Bronchial epithelial cell (primary cell): ENCODE measurements around the gene CTNNA2. TPM values are rescaled to one million over a fixed set of nuclear protein-coding genes. Genes with fewer than 3 reads are reported as not detected.

Experiments used
- DNase-seq: peaks from one replicate; pipeline ENCODE4 v3.0.0-alpha.2; 2010; ENCODE audit warnings: low read depth
- FAIRE-seq: peaks from 2 replicates; lab custom pipeline; 2011; peaks lifted over from hg19 to GRCh38; lab: Jason Lieb, UNC
- H3K27me3 ChIP-seq: 2 replicates; pipeline ENCODE4 v1.5.1; 2011; ENCODE audit warnings: low read length; ENCODE audit not compliant: control insufficient read depth, insufficient read depth
- H3K36me3 ChIP-seq: 2 replicates; pipeline ENCODE4 v1.5.1; 2011; ENCODE audit warnings: low read length; ENCODE audit not compliant: control insufficient read depth, insufficient read depth
- H3K4me3 ChIP-seq: 2 replicates; pipeline ENCODE4 v1.5.1; 2011; ENCODE audit warnings: mild to moderate bottlenecking, low read depth, low read length, control low read depth
- CTCF ChIP-seq: IDR thresholded peaks from 2 replicates; pipeline ENCODE4 v1.5.1; 2011; ENCODE audit warnings: mild to moderate bottlenecking, moderate library complexity, low read length, control low read depth, inconsistent platforms; ENCODE audit not compliant: insufficient read depth, severe bottlenecking
- total RNA-seq: library from RNA; depleted of rRNA; stranded (reverse); fragments of >200 nt; gene quantifications from 2 replicates; pipeline ENCODE4 v1.2.1, GENCODE V29; 2014

The CTNNA2 gene
- total RNA-seq, 1 donor from 2014 or later: not detected

DNA sequence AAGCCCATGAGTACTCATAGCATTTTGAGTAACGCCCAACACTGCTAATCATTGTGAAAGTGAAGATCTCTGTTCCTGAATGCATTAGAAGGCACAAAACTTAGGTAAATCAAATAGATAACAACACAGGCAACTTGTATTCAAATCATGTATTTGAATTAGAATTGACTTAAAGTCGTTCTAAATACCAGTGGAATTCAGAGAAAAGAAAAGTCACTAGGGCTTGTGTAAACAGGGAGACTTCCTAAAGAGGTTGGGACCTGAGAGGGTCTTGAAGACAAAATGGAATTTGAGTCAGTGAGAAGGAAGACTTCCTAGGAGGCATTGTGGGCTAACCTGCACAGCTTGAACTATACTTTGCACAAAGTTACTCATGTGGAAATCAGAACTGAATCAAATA is 127.2 kb downstream of the CTNNA2 start:
- TF ChIP-seq CTCF: no peak
- H3K36me3 ChIP-seq: no peaks in the 10 kb centered on the region
- H3K27me3 ChIP-seq: no peaks in the 10 kb centered on the region
- no peak overlapping the region for H3K4me3 ChIP-seq
- FAIRE-seq: no peak
- DNase-seq: no peak

DNA sequence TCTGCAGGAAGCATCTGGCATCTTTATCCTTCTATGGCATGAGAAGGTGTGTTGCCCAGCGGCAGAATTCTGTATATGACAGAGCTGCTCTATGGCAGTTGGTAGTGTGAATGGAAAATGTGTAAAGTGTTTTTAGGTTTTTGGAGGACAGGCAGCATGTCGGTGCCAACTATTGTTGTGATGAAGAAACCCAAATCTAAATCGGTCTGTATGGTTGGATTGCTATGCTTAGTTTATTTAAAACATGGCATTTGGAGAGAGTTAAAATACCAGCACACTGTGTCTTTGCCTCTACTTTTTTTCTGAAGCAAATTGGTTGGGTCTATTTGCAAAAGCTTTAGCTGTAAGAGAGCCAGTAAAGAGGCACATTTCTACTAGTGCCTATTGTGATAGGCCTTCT is 136.7 kb downstream of the CTNNA2 start:
- Histone ChIP-seq H3K4me3 (no peak overlapping the region), H3K27me3 (no peaks in the 10 kb centered on the region), H3K36me3 (no peaks in the 10 kb centered on the region)
- FAIRE-seq (no peak), DNase-seq (no peak)
- TF ChIP-seq CTCF: no peak

- Histone ChIP-seq H3K27me3 (no peaks in the 10 kb centered on the region), H3K36me3 (no peaks in the 10 kb centered on the region), H3K4me3 (no peak overlapping the region)
- FAIRE-seq: no peak
- no peak for TF ChIP-seq CTCF
- DNase-seq: no peak
Observed at GRCh38 chr2:79660557-79660956, 147.7 kb downstream of the CTNNA2 start.

- TF ChIP-seq CTCF: no peak
- Histone ChIP-seq H3K27me3 (no peaks in the 10 kb centered on the region), H3K4me3 (no peak overlapping the region), H3K36me3 (no peaks in the 10 kb centered on the region)
- no peak for DNase-seq
- FAIRE-seq: no peak
Observed at GRCh38 chr2:79665091-79665490, 152.2 kb downstream of the CTNNA2 start.

DNA sequence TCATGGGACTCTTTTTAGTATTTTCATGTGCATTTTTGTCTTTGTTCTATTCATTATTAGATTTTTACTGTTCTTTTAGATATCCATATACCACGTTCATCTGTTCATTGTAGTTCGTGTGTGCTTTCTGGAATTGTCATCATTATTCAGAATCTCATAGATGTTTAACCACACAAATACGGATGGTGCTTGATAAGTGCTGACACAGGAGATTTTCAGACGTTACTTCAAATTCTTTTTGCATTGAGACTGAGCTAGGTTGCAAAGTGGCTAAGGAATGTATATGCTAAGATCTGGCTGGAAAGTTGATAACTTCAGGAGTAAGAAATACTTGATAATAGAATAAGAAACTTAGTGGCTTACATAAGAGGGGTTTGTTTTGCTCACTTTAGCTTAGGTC is 153.6 kb downstream of the CTNNA2 start:
- TF ChIP-seq CTCF: no peak
- H3K36me3 ChIP-seq: no peaks in the 10 kb centered on the region
- FAIRE-seq (no peak), DNase-seq (no peak)
- no peak overlapping the region for H3K4me3 ChIP-seq
- H3K27me3 ChIP-seq: no peaks in the 10 kb centered on the region

DNA sequence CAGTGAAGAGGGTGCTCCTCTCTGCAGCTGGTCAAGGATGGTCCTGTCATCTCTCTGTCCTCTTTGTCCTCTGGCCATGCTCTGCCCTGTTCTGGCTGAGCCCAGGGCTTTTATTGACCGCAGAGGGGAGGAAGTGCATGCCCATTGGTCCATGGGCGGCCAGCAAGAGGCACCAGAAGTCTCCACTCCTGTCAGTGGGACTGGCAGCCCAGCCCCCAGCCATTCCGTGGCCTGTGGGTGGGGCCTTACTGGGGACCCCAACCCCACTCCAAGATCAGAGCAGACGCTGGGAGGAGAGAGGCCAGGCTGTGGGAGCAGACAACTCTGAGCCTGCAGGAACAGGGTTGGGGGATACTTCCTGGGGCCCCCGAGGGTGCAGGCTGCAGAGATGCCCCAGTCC is 156.9 kb downstream of the CTNNA2 start:
- no peak for TF ChIP-seq CTCF
- DNase-seq: no peak
- FAIRE-seq: no peak
- Histone ChIP-seq H3K4me3 (no peak overlapping the region), H3K27me3 (no peaks in the 10 kb centered on the region), H3K36me3 (no peaks in the 10 kb centered on the region)
